Measurements from ENCODE around the gene CTNNA2.

CTNNA2 gene

GRCh38 chr2:80248146-80248545, 735.3 kb downstream of the CTNNA2 start:
- no peaks in the 10 kb centered on the region for H3K36me3 Mint-ChIP-seq
- ATAC-seq (replicated peaks), result no peak
- no peaks in the 10 kb centered on the region for H3K4me1 Mint-ChIP-seq
- DNase-seq, result no peak
- H3K27ac Mint-ChIP-seq, result no peak overlapping the region
- H3K27me3 Mint-ChIP-seq, result no peaks in the 10 kb centered on the region
- H3K4me3 Mint-ChIP-seq, result no peak overlapping the region
- H3K9me3 Mint-ChIP-seq, result no peaks in the 10 kb centered on the region

- Mint-ChIP-seq H3K27me3 (no peaks in the 10 kb centered on the region), H3K4me3 (no peak overlapping the region), H3K27ac (no peak overlapping the region), H3K36me3 (no peaks in the 10 kb centered on the region), H3K9me3 (peaks cover 0 to 4% of the 10 kb centered on the region in 2 donors), H3K4me1 (no peaks in the 10 kb centered on the region)
- ATAC-seq (replicated peaks), result no peak
- DNase-seq, result no peak
Measured at GRCh38 chr2:80252294-80252986, 739.6 kb downstream of the CTNNA2 start.

GRCh38 chr2:80255918-80256781, 743.3 kb downstream of the CTNNA2 start:
- no peak for DNase-seq
- Mint-ChIP-seq H3K9me3 (peaks cover 0 to 4% of the 10 kb centered on the region in 2 donors), H3K36me3 (no peaks in the 10 kb centered on the region), H3K27me3 (no peaks in the 10 kb centered on the region), H3K4me1 (no peaks in the 10 kb centered on the region), H3K4me3 (no peak overlapping the region), H3K27ac (no peak overlapping the region)
- no peak for ATAC-seq (replicated peaks)

- H3K36me3 Mint-ChIP-seq, result no peaks in the 10 kb centered on the region
- DNase-seq, result no peak
- no peak overlapping the region for H3K27ac Mint-ChIP-seq
- H3K27me3 Mint-ChIP-seq, result no peaks in the 10 kb centered on the region
- H3K9me3 Mint-ChIP-seq, result peaks cover 0 to 4% of the 10 kb centered on the region in 2 donors
- H3K4me3 Mint-ChIP-seq, result no peak overlapping the region
- ATAC-seq (replicated peaks), result no peak
- H3K4me1 Mint-ChIP-seq, result no peaks in the 10 kb centered on the region
Measured at GRCh38 chr2:80256782-80257167, 743.9 kb downstream of the CTNNA2 start.

GRCh38 chr2:80257450-80257849, 744.6 kb downstream of the CTNNA2 start:
- DNase-seq, result no peak
- ATAC-seq (replicated peaks), result no peak
- Mint-ChIP-seq H3K36me3 (no peaks in the 10 kb centered on the region), H3K9me3 (peaks cover 0 to 4% of the 10 kb centered on the region in 2 donors), H3K27me3 (no peaks in the 10 kb centered on the region), H3K27ac (no peak overlapping the region), H3K4me3 (no peak overlapping the region), H3K4me1 (no peaks in the 10 kb centered on the region)

GRCh38 chr2:80258341-80258740, 745.5 kb downstream of the CTNNA2 start:
- ATAC-seq (replicated peaks), result no peak
- Mint-ChIP-seq H3K36me3 (no peaks in the 10 kb centered on the region), H3K27me3 (no peaks in the 10 kb centered on the region), H3K9me3 (peaks cover 0 to 3% of the 10 kb centered on the region in 2 donors), H3K27ac (no peak overlapping the region), H3K4me1 (no peaks in the 10 kb centered on the region), H3K4me3 (no peak overlapping the region)
- DNase-seq, result no peak

- H3K36me3 Mint-ChIP-seq, result no peaks in the 10 kb centered on the region
- DNase-seq (no peak), ATAC-seq (replicated peaks) (no peak)
- no peak overlapping the region for H3K4me3 Mint-ChIP-seq
- no peaks in the 10 kb centered on the region for H3K27me3 Mint-ChIP-seq
- no peak overlapping the region for H3K27ac Mint-ChIP-seq
- no peaks in the 10 kb centered on the region for H3K4me1 Mint-ChIP-seq
- no peaks in the 10 kb centered on the region for H3K9me3 Mint-ChIP-seq
Measured at GRCh38 chr2:80258793-80259192, 745.9 kb downstream of the CTNNA2 start.

GRCh38 chr2:80259292-80259691, 746.4 kb downstream of the CTNNA2 start:
- Mint-ChIP-seq H3K9me3 (no peaks in the 10 kb centered on the region), H3K27me3 (no peaks in the 10 kb centered on the region), H3K36me3 (no peaks in the 10 kb centered on the region), H3K27ac (no peak overlapping the region), H3K4me1 (no peaks in the 10 kb centered on the region), H3K4me3 (no peak overlapping the region)
- DNase-seq, result no peak
- ATAC-seq (replicated peaks), result no peak

GRCh38 chr2:80266231-80266630, 753.4 kb downstream of the CTNNA2 start:
- Mint-ChIP-seq H3K27me3 (no peaks in the 10 kb centered on the region), H3K4me1 (no peaks in the 10 kb centered on the region), H3K4me3 (no peak overlapping the region), H3K27ac (no peak overlapping the region), H3K9me3 (peaks cover 3 to 8% of the 10 kb centered on the region in 2 donors), H3K36me3 (no peaks in the 10 kb centered on the region)
- ATAC-seq (replicated peaks), result no peak
- DNase-seq, result no peak

GRCh38 chr2:80269806-80270205, 757.0 kb downstream of the CTNNA2 start:
- no peaks in the 10 kb centered on the region for H3K36me3 Mint-ChIP-seq
- DNase-seq (no peak), ATAC-seq (replicated peaks) (no peak)
- peaks cover 3 to 8% of the 10 kb centered on the region in 2 donors for H3K9me3 Mint-ChIP-seq
- no peak overlapping the region for H3K27ac Mint-ChIP-seq
- no peak overlapping the region for H3K4me3 Mint-ChIP-seq
- H3K27me3 Mint-ChIP-seq, result no peaks in the 10 kb centered on the region
- no peaks in the 10 kb centered on the region for H3K4me1 Mint-ChIP-seq

GRCh38 chr2:80280598-80280997, 767.7 kb downstream of the CTNNA2 start:
- H3K27me3 Mint-ChIP-seq, result no peaks in the 10 kb centered on the region
- no peak overlapping the region for H3K27ac Mint-ChIP-seq
- ATAC-seq (replicated peaks) (no peak), DNase-seq (no peak)
- H3K36me3 Mint-ChIP-seq, result no peaks in the 10 kb centered on the region
- H3K4me3 Mint-ChIP-seq, result no peak overlapping the region
- H3K9me3 Mint-ChIP-seq, result peaks cover 3 to 9% of the 10 kb centered on the region in 2 donors
- H3K4me1 Mint-ChIP-seq, result no peaks in the 10 kb centered on the region

- ATAC-seq (replicated peaks) (no peak), DNase-seq (no peak)
- Mint-ChIP-seq H3K4me1 (no peaks in the 10 kb centered on the region), H3K36me3 (no peaks in the 10 kb centered on the region), H3K9me3 (peaks cover 4 to 9% of the 10 kb centered on the region in 2 donors), H3K27me3 (no peaks in the 10 kb centered on the region), H3K27ac (no peak overlapping the region), H3K4me3 (no peak overlapping the region)
Measured at GRCh38 chr2:80281049-80281448, 768.2 kb downstream of the CTNNA2 start.

- peaks cover 0 to 6% of the 10 kb centered on the region in 2 donors for H3K9me3 Mint-ChIP-seq
- H3K36me3 Mint-ChIP-seq, result no peaks in the 10 kb centered on the region
- no peak for DNase-seq
- no peak overlapping the region for H3K4me3 Mint-ChIP-seq
- ATAC-seq (replicated peaks), result no peak
- no peak overlapping the region for H3K27ac Mint-ChIP-seq
- no peaks in the 10 kb centered on the region for H3K27me3 Mint-ChIP-seq
- H3K4me1 Mint-ChIP-seq, result no peaks in the 10 kb centered on the region
Measured at GRCh38 chr2:80288576-80288975, 775.7 kb downstream of the CTNNA2 start.

GRCh38 chr2:80291656-80292055, 778.8 kb downstream of the CTNNA2 start:
- H3K36me3 Mint-ChIP-seq, result no peaks in the 10 kb centered on the region
- H3K27ac Mint-ChIP-seq, result no peak overlapping the region
- no peaks in the 10 kb centered on the region for H3K27me3 Mint-ChIP-seq
- ATAC-seq (replicated peaks), result no peak
- H3K4me1 Mint-ChIP-seq, result no peaks in the 10 kb centered on the region
- peaks cover 0 to 2% of the 10 kb centered on the region in 2 donors for H3K9me3 Mint-ChIP-seq
- H3K4me3 Mint-ChIP-seq, result no peak overlapping the region
- no peak for DNase-seq

- Mint-ChIP-seq H3K4me3 (no peak overlapping the region), H3K27me3 (no peaks in the 10 kb centered on the region), H3K27ac (no peak overlapping the region), H3K9me3 (peaks cover 0 to 2% of the 10 kb centered on the region in 2 donors), H3K4me1 (no peaks in the 10 kb centered on the region), H3K36me3 (no peaks in the 10 kb centered on the region)
- ATAC-seq (replicated peaks) (no peak), DNase-seq (no peak)
Measured at GRCh38 chr2:80292474-80292873, 779.6 kb downstream of the CTNNA2 start.

All from stimulated activated naive B cell treated with anti-CD40 and anti-IgM and Interleukin-4, amounts not matched to agents 10 μg/mL and 1 μg/mL and 100 μg/mL, for 72 hours (primary cell).